PC-3 (cell line): ENCODE measurements around the gene TIGD6. TPM values are rescaled to one million over a fixed set of nuclear protein-coding genes. Genes with fewer than 3 reads are reported as not detected.

Experiments used
- ATAC-seq: fragments of 200-7000 bp; cut with Tn5 transposase; 2 replicates; pipeline ENCODE4 v1.9.1; 2020; ENCODE audit warnings: mild to moderate bottlenecking, moderate library complexity
- BruUV-seq: library from RNA; stranded (reverse); fragments of 400-500 nt; replicated peaks from 2 replicates; lab custom pipeline; 2021; lab: Mats Ljungman, UMichigan
- CTCF ChIA-PET: fragments of 300-600 bp; sonication (Branson Sonifier 250); formaldehyde crosslinking; loops from one replicate; lab custom pipeline; 2022; ENCODE audit warnings: antibody characterized with exemption; lab: Charles Lee
- POLR2A ChIA-PET: fragments of 300-600 bp; sonication (Branson Sonifier 250); formaldehyde crosslinking; loops from one replicate; lab custom pipeline; 2022; ENCODE audit warnings: antibody characterized with exemption; ENCODE audit not compliant: unreplicated experiment; lab: Charles Lee
- DNase-seq: peaks from one replicate; pipeline ENCODE4 v3.0.0-alpha.2; 2015
- H2AFZ ChIP-seq: fragments of 300-600 bp; sonication (generic); 2 replicates; pipeline ENCODE4 v1.6.0; 2016; ENCODE audit warnings: antibody characterized with exemption, low read length
- H3F3A ChIP-seq: fragments of 300-600 bp; sonication (generic); one replicate; pipeline ENCODE4 v1.6.0; 2017; ENCODE audit warnings: antibody characterized with exemption, low read length, control low read depth, mild to moderate bottlenecking; ENCODE audit not compliant: unreplicated experiment
- H3K27ac ChIP-seq: fragments of 300-600 bp; sonication (generic); 2 replicates; pipeline ENCODE4 v1.5.1; 2016; ENCODE audit warnings: mild to moderate bottlenecking, low read length
- H3K27me3 ChIP-seq: fragments of 300-600 bp; sonication (generic); 2 replicates; pipeline ENCODE4 v1.6.1; 2016; ENCODE audit warnings: low read length, mixed read lengths
- H3K36me3 ChIP-seq: fragments of 300-600 bp; sonication (generic); 2 replicates; pipeline ENCODE4 v1.6.1; 2016; ENCODE audit warnings: low read depth, mixed run types, low read length, mixed read lengths
- H3K4me1 ChIP-seq: fragments of 300-600 bp; sonication (generic); 2 replicates; pipeline ENCODE4 v1.5.1; 2016; ENCODE audit warnings: low read length; ENCODE audit not compliant: insufficient read depth
- H3K4me2 ChIP-seq: fragments of 300-600 bp; sonication (generic); 2 replicates; pipeline ENCODE4 v1.6.0; 2016; ENCODE audit warnings: low read length
- H3K4me3 ChIP-seq: fragments of 300-600 bp; sonication (generic); 2 replicates; pipeline ENCODE4 v1.5.1; 2016; ENCODE audit warnings: mild to moderate bottlenecking, low read length, mixed read lengths
- H3K79me2 ChIP-seq: fragments of 300-600 bp; sonication (generic); 2 replicates; pipeline ENCODE4 v1.6.1; 2017; ENCODE audit warnings: low read length, mixed read lengths
- H3K9ac ChIP-seq: fragments of 300-600 bp; sonication (generic); 2 replicates; pipeline ENCODE4 v1.6.0; 2016; ENCODE audit warnings: mild to moderate bottlenecking, low read length
- H3K9me2 ChIP-seq: fragments of 300-600 bp; sonication (generic); replicated peaks from 2 replicates; pipeline ENCODE4 v1.6.1; 2016; ENCODE audit warnings: mixed run types, low read length, mixed read lengths
- H3K9me3 ChIP-seq: fragments of 300-600 bp; sonication (generic); 2 replicates; pipeline ENCODE4 v1.6.1; 2016; ENCODE audit warnings: low read length, mixed read lengths
- H4K20me1 ChIP-seq: fragments of 300-600 bp; sonication (generic); 2 replicates; pipeline ENCODE4 v1.6.1; 2016; ENCODE audit warnings: low read length, mixed read lengths
- EZH2 ChIP-seq: fragments of 300-600 bp; sonication (generic); IDR thresholded peaks from one replicate; pipeline ENCODE4 v1.6.1; 2017; ENCODE audit warnings: antibody characterized with exemption, mild to moderate bottlenecking, low read length; ENCODE audit not compliant: unreplicated experiment
- EZH2phosphoT487 ChIP-seq: fragments of 300-600 bp; sonication (generic); IDR thresholded peaks from 2 replicates; pipeline ENCODE4 v1.6.1; 2018; ENCODE audit warnings: mild to moderate bottlenecking, antibody characterized with exemption, low read length, borderline replicate concordance
- intact Hi-C: fragments of 100-400 bp; cut with micrococcal nuclease; formaldehyde crosslinking; loops from 2 replicates; pipeline ENCODE4 v1.9.0; 2023
- total RNA-seq: library from RNA; depleted of rRNA; stranded (reverse); fragments of >200 nt; gene quantifications from 2 replicates; pipeline ENCODE4 v1.2.3, GENCODE V29; 2014
- TF ChIP-seq, protein P1 (sequence below): fragments of 300-600 bp; sonication (generic); conservative IDR thresholded peaks from 2 replicates; pipeline ENCODE4 v1.5.1; 2017; ENCODE audit warnings: antibody characterized with exemption, low read depth, mild to moderate bottlenecking, low read length

TIGD6 gene
- total RNA-seq, 1 experiment from 2014 or later: 3.8 TPM

DNA sequence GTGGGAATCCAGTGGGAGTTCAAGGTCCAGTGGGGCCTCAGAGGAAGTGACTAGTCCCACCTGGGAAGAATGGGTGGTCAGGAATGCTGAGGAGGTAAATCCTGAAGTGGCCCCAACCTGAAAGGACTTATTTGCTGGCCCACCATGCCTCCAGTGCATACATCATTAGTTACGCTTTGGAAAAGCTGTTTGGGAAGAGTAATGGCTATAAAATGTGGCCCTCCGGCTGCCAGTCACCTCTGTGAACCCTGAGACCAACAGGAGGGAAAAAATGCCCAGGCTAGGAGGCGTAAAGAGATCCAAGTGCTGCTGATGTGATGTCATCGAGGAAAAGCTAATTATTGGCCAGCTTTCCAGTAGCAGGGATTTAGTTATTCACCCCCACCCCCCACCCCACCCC lies 42.6 kb downstream of the TIGD6 start:
- no peaks in the 10 kb centered on the region for H3K27me3 ChIP-seq
- ATAC-seq (no peak), DNase-seq (peak; percentile 18)
- intact Hi-C loops: no loop called here
- H3K36me3 ChIP-seq: no peaks in the 10 kb centered on the region
- H3K9me2 ChIP-seq: no peaks in the 10 kb centered on the region
- H3K4me1 ChIP-seq: peaks cover 31% of the 10 kb centered on the region
- H4K20me1 ChIP-seq: no peaks in the 10 kb centered on the region
- H3K4me2 ChIP-seq: no peak overlapping the region
- no peaks in the 10 kb centered on the region for H3F3A ChIP-seq
- no peak overlapping the region for H3K27ac ChIP-seq
- no peak overlapping the region for H3K4me3 ChIP-seq
- H3K9ac ChIP-seq: no peak overlapping the region
- no peak for TF ChIP-seq EZH2phosphoT487
- TF ChIP-seq, protein P1, sequence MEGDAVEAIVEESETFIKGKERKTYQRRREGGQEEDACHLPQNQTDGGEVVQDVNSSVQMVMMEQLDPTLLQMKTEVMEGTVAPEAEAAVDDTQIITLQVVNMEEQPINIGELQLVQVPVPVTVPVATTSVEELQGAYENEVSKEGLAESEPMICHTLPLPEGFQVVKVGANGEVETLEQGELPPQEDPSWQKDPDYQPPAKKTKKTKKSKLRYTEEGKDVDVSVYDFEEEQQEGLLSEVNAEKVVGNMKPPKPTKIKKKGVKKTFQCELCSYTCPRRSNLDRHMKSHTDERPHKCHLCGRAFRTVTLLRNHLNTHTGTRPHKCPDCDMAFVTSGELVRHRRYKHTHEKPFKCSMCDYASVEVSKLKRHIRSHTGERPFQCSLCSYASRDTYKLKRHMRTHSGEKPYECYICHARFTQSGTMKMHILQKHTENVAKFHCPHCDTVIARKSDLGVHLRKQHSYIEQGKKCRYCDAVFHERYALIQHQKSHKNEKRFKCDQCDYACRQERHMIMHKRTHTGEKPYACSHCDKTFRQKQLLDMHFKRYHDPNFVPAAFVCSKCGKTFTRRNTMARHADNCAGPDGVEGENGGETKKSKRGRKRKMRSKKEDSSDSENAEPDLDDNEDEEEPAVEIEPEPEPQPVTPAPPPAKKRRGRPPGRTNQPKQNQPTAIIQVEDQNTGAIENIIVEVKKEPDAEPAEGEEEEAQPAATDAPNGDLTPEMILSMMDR: no peak
- H3K9me3 ChIP-seq: no peaks in the 10 kb centered on the region
- peaks cover 6% of the 10 kb centered on the region; the same call in 1 of the 2 replicates for H3K79me2 ChIP-seq
- H2AFZ ChIP-seq: no peak overlapping the region
- CTCF ChIA-PET: interaction anchor here (0.6 to 1.5 kb wide), 3 partner anchors 21 to 120 kb away, joined by 3 to 4 read pairs (median 3); no protein-coding TSS in a partner anchor
- POLR2A ChIA-PET: interaction anchor here (0.6 kb wide), 1 partner anchor 42 kb away, joined by 3 read pairs; the partner anchor contains the start of gene TIGD6
- no TSS peak for BruUV-seq

DNA sequence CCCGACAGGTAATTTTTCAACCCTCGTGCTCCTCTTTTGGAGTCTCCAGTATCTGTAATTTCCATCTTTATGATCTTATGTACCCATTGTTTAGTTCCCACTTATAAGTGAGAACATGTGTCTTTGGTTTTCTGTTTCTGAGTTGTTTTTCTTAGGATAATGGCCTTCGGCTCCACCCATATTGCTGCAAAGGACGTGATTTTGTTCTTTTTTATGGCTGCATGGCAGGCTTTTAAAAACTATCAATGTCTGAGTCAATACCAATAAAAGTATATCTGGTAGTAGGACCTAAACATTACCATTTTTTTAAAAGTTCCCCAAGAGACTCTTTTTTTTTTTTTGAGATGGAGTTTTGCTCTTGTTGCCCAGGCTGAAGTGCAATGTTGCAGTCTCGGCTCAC lies 43.8 kb downstream of the TIGD6 start:
- Histone ChIP-seq H3K9me3 (no peaks in the 10 kb centered on the region), H3K9me2 (no peaks in the 10 kb centered on the region), H3K79me2 (peaks cover 6% of the 10 kb centered on the region; the same call in 1 of the 2 replicates), H3K27me3 (no peaks in the 10 kb centered on the region), H2AFZ (0 out of 2 replicates have a peak overlapping the region, but pooled peaks have one; percentile 22), H3K9ac (no peak overlapping the region), H3K4me1 (peaks cover 31% of the 10 kb centered on the region), H3F3A (no peaks in the 10 kb centered on the region), H3K36me3 (no peaks in the 10 kb centered on the region), H3K27ac (0 out of 2 replicates have a peak overlapping the region, but pooled peaks have one; percentile 10), H4K20me1 (no peaks in the 10 kb centered on the region), H3K4me3 (no peak overlapping the region), H3K4me2 (peak overlapping the region; percentile 33)
- BruUV-seq: no TSS peak
- ChIA-PET CTCF (interaction anchor here (0.7 to 1.5 kb wide), 2 partner anchors 20 to 389 kb away, joined by 3 to 4 read pairs; no protein-coding TSS in a partner anchor), POLR2A (interaction anchor here (0.6 kb wide), 1 partner anchor 61 kb away, joined by 3 read pairs; no protein-coding TSS in a partner anchor)
- DNase-seq (peak; percentile 74), ATAC-seq (peak; percentile 2; the same call in 1 of the 2 replicates)
- TF ChIP-seq EZH2phosphoT487: no peak
- TF ChIP-seq, protein P1: no peak
- no peak for TF ChIP-seq EZH2
- intact Hi-C loops: loop anchor here (1.0 kb wide), 1 partner anchor 17 kb away; no protein-coding TSS in a partner anchor

DNA sequence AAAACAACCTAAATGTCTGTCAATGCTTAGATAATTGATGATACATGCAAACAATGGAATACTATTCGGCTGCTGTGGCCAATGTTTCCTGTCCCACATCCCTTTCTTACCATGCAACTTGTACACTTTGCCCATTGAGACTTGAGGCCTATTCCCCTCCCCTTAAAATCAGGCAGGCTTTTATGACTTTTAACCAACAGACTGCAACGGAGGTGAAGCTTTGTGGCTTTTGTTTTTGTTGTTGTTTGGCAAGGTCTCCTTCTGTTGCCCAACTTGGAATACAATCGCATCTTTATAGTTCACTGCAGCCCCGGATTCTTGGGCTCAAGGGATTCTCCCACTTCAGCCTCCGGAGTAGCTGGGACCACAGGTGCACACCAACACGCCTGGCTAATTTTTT lies 45.7 kb downstream of the TIGD6 start:
- H3K27me3 ChIP-seq: no peaks in the 10 kb centered on the region
- ChIA-PET POLR2A (no interaction called here), CTCF (no interaction called here)
- H3K4me2 ChIP-seq: no peak overlapping the region
- no peak overlapping the region for H3K9ac ChIP-seq
- intact Hi-C loops: no loop called here
- H3K36me3 ChIP-seq: no peaks in the 10 kb centered on the region
- DNase-seq: no peak
- H2AFZ ChIP-seq: no peak overlapping the region
- no peaks in the 10 kb centered on the region for H3F3A ChIP-seq
- TF ChIP-seq EZH2: no peak
- TF ChIP-seq EZH2phosphoT487: no peak
- TF ChIP-seq, protein P1: no peak
- no peak overlapping the region for H3K27ac ChIP-seq
- H4K20me1 ChIP-seq: no peaks in the 10 kb centered on the region
- no peaks in the 10 kb centered on the region for H3K79me2 ChIP-seq
- BruUV-seq: no TSS peak
- H3K9me2 ChIP-seq: no peaks in the 10 kb centered on the region
- no peak overlapping the region for H3K4me3 ChIP-seq
- H3K4me1 ChIP-seq: peaks cover 18% of the 10 kb centered on the region
- no peaks in the 10 kb centered on the region for H3K9me3 ChIP-seq
- no peak for ATAC-seq
